Astrocyte of the hippocampus (primary cell): Measurements from ENCODE around the gene ZNF479.
"Not testable (repeated sequence)": the region's sequence is repeated elsewhere in the genome, so short reads cannot be mapped to it uniquely, and the experiment has no call there.

ENCODE experiments used
- DNase-seq: peaks from one replicate; pipeline ENCODE4 v3.0.0; 2011; ENCODE audit warnings: low read depth, low spot score

The ZNF479 gene

GRCh38 chr7:57132336-57132735, at the start of gene ZNF479:
ZNF479 (minus strand) TSS chr7:57132436; CDS start chr7:57132324, 112 bp downstream.
- DNase-seq: not testable (repeated sequence)

- DNase-seq: no peak
Observed at GRCh38 chr7:57182031-57182430, 49.8 kb upstream of the ZNF479 start.

- DNase-seq: no peak
Observed at GRCh38 chr7:57181281-57181680, 49.0 kb upstream of the ZNF479 start.

GRCh38 chr7:57179776-57180415, 47.7 kb upstream of the ZNF479 start:
- DNase-seq: no peak

- no peak for DNase-seq
Observed at GRCh38 chr7:57178768-57179139, 46.5 kb upstream of the ZNF479 start.

GRCh38 chr7:57177856-57178767, 45.9 kb upstream of the ZNF479 start:
- no peak for DNase-seq

GRCh38 chr7:57176928-57177635, 44.8 kb upstream of the ZNF479 start:
- no peak for DNase-seq

GRCh38 chr7:57165285-57165899, 33.2 kb upstream of the ZNF479 start:
- DNase-seq: no peak

GRCh38 chr7:57120123-57120784, 12.0 kb downstream of the ZNF479 start:
- DNase-seq: not testable (repeated sequence)
